Transverse colon (tissue), 4 donors: ENCODE measurements around the gene INHBC.
A peak's percentile ranks its signal among the peaks of the same experiment; 100 is the strongest.

Source experiments
- CTCF ChIP-seq, 5 experiments: fragments of 200-600 bp in 3 of 5; fragments of 450-650 bp in 2 of 5; sonication (generic) in 3 of 5; IDR thresholded peaks; 1 replicate in 2 of 5; 2 replicates in 3 of 5; pipeline ENCODE4 v1.5.1; 2016 to 2017; ENCODE audit warnings: antibody characterized with exemption in 5 of 5, inconsistent platforms in 3 of 5, mild to moderate bottlenecking in 2 of 5, moderate library complexity in 1 of 5
- POLR2A ChIP-seq: fragments of 450-650 bp; IDR thresholded peaks from one replicate; pipeline ENCODE4 v1.6.1; 2016; ENCODE audit warnings: antibody characterized with exemption, mild to moderate bottlenecking, moderate library complexity
- POLR2AphosphoS5 ChIP-seq, 3 donors: sonication (generic); formaldehyde crosslinking; IDR thresholded peaks; one replicate each; pipeline ENCODE4 v1.6.1; 2016; ENCODE audit warnings: antibody characterized with exemption in 3 of 3

- TF ChIP-seq POLR2AphosphoS5 (IDR thresholded peaks at IDR 0.05) = no peak
- no peak for TF ChIP-seq CTCF (IDR thresholded peaks at IDR 0.05)
- TF ChIP-seq POLR2A = peak; percentile 28
These were observed 26.8 kb downstream of the INHBC start for GRCh38 chr12:57461276-57461916.
